Measurements from ENCODE around the gene CERS1.

DNA sequence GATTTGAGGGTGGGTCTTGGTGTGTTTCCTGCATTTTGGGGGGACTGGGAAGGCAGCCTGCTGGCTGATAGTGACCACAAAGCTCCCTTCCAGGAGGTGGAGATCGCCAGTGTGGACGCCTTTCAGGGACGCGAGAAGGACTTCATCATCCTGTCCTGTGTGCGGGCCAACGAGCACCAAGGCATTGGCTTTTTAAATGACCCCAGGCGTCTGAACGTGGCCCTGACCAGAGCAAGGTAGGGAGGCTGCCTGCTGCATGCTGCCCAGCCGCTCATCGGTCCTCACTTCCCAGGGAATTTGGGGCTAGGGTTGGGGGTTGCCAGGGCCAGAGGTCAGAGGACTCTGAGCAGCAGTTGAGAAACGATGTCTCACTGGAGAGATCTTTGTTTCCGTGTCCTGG lies 34.0 kb downstream of the CERS1 start:
- no peak for TF ChIP-seq EZH2 (IDR thresholded peaks at IDR 0.05; ENCODE audit: borderline replicate concordance, low read length)
- TF ChIP-seq, protein P1, sequence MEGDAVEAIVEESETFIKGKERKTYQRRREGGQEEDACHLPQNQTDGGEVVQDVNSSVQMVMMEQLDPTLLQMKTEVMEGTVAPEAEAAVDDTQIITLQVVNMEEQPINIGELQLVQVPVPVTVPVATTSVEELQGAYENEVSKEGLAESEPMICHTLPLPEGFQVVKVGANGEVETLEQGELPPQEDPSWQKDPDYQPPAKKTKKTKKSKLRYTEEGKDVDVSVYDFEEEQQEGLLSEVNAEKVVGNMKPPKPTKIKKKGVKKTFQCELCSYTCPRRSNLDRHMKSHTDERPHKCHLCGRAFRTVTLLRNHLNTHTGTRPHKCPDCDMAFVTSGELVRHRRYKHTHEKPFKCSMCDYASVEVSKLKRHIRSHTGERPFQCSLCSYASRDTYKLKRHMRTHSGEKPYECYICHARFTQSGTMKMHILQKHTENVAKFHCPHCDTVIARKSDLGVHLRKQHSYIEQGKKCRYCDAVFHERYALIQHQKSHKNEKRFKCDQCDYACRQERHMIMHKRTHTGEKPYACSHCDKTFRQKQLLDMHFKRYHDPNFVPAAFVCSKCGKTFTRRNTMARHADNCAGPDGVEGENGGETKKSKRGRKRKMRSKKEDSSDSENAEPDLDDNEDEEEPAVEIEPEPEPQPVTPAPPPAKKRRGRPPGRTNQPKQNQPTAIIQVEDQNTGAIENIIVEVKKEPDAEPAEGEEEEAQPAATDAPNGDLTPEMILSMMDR (IDR thresholded peaks at IDR 0.05; ENCODE audit: low read length): no peak

Measured in OCI-LY1 (cell line).